Fibroblast of lung (primary cell): Measurements from ENCODE around the gene AFMID.
A peak's percentile ranks its signal among the peaks of the same experiment; 100 is the strongest.

Experiments used
- CTCF ChIP-seq, 2 donors: IDR thresholded peaks in 1 of 2; conservative IDR thresholded peaks in 1 of 2; 1 replicate in 1 of 2; 2 replicates in 1 of 2; pipeline ENCODE4 v1.5.1; 2011 to 2012; ENCODE audit warnings: low read length in 2 of 2, control low read depth in 1 of 2, inconsistent platforms in 1 of 2, low read depth in 1 of 2, mild to moderate bottlenecking in 1 of 2
- EZH2 ChIP-seq: IDR thresholded peaks from 2 replicates; pipeline ENCODE4 v1.5.1; 2012; ENCODE audit warnings: low read length, control low read depth, mild to moderate bottlenecking; ENCODE audit errors: missing control alignments

- no peak for TF ChIP-seq CTCF (conservative IDR thresholded peaks at IDR 0.05 in 1 of 2, IDR thresholded peaks at IDR 0.05 in 1 of 2; ENCODE audit: low read depth in 1 of 2, low read length in 2 of 2)
- peak; percentile 51 for TF ChIP-seq EZH2
Observed at GRCh38 chr17:78241277-78242023, 54.3 kb downstream of the AFMID start.
